ENCODE results near the gene MRPL14. TPM values are rescaled to one million over a fixed set of nuclear protein-coding genes. Genes with fewer than 3 reads are reported as not detected.

MRPL14 gene
- total and polyA plus RNA-seq, 9 of the 15 experiments (the other 6 are each of a cell fraction or from before 2014, with no cell fraction given): 126 to 424 (median 165) TPM

- TF ChIP-seq RERE (CRISPR knock-in tag; IDR thresholded peaks at IDR 0.05; ENCODE audit: borderline replicate concordance): no peak
- TF ChIP-seq ZNF311 (CRISPR knock-in tag; IDR thresholded peaks at IDR 0.05): no peak
- peak; percentile 73 for TF ChIP-seq CHD1 (IDR thresholded peaks at IDR 0.05; ENCODE audit: low read length)
- TF ChIP-seq MTA1 (IDR thresholded peaks at IDR 0.05; ENCODE audit: borderline replicate concordance): no peak
- no peak for TF ChIP-seq NCOA6 (IDR thresholded peaks at IDR 0.05)
- TF ChIP-seq SIN3A (IDR thresholded peaks at IDR 0.05; ENCODE audit: borderline replicate concordance in 2 of 2, control insufficient read depth in 1 of 2, low read depth in 2 of 2, low read length in 2 of 2): peak; percentile 12 to 72; a peak in 2 of 4 replicates
- peak; percentile 90 for TF ChIP-seq MEIS2 (IDR thresholded peaks at IDR 0.05; ENCODE audit: partially characterized antibody)
- no peak for TF ChIP-seq KLF6 (CRISPR knock-in tag; IDR thresholded peaks at IDR 0.05; ENCODE audit: borderline replicate concordance)
- TF ChIP-seq NCOA2 (IDR thresholded peaks at IDR 0.05; ENCODE audit: partially characterized antibody in 2 of 2): no peak
- TF ChIP-seq KHSRP (IDR thresholded peaks at IDR 0.05): no peak
- no peak for TF ChIP-seq PHTF2 (CRISPR knock-in tag; IDR thresholded peaks at IDR 0.05)
- TF ChIP-seq TEAD4 (IDR thresholded peaks at IDR 0.05; ENCODE audit: low read length): no peak; the same call in 1 of the 2 replicates
- TF ChIP-seq TEAD4 (CRISPR knock-in tag; IDR thresholded peaks at IDR 0.05; ENCODE audit: borderline replicate concordance): no peak
- TF ChIP-seq, protein P1, sequence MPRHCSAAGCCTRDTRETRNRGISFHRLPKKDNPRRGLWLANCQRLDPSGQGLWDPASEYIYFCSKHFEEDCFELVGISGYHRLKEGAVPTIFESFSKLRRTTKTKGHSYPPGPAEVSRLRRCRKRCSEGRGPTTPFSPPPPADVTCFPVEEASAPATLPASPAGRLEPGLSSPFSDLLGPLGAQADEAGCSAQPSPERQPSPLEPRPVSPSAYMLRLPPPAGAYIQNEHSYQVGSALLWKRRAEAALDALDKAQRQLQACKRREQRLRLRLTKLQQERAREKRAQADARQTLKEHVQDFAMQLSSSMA (CRISPR knock-in tag; IDR thresholded peaks at IDR 0.05): no peak
- TF ChIP-seq ZBED1 (IDR thresholded peaks at IDR 0.05): no peak
- TF ChIP-seq LEF1 (IDR thresholded peaks at IDR 0.05): peak; percentile 47; the same call in 1 of the 2 replicates
- TF ChIP-seq JUND (IDR thresholded peaks at IDR 0.05; ENCODE audit: borderline replicate concordance, low read depth, low read length): peak; percentile 52
- TF ChIP-seq JUND (tag; IDR thresholded peaks at IDR 0.05; ENCODE audit: borderline replicate concordance, low read depth, low read length): no peak
- no peak for TF ChIP-seq ZNF561 (CRISPR knock-in tag; conservative IDR thresholded peaks at IDR 0.05)
- TF ChIP-seq ELK1 (CRISPR knock-in tag; IDR thresholded peaks at IDR 0.05): no peak
- no peak for TF ChIP-seq GTF2A2 (tag; IDR thresholded peaks at IDR 0.05)
- no peak for TF ChIP-seq GTF2F1 (IDR thresholded peaks at IDR 0.05; ENCODE audit: low read depth, low read length)
- TF ChIP-seq NFE2 (IDR thresholded peaks at IDR 0.05; ENCODE audit: low read depth): 0 out of 2 replicates have a peak, but pooled peaks have one; percentile 26
These were observed 717 bp downstream of the MRPL14 start (continued) for GRCh38 chr6:44126320-44127149.

Data from K562 (cell line).